GM12878 (cell line): Measurements from ENCODE around the gene AHNAK.

ENCODE experiments used
- CEBPB ChIP-seq, 2 experiments: fragments of 150-350 bp in 1 of 2; IDR thresholded peaks; 2 replicates each; pipeline ENCODE4 v1.6.1; 2012 to 2014; ENCODE audit warnings: low read depth in 2 of 2, low read length in 2 of 2, borderline replicate concordance in 1 of 2, inconsistent platforms in 1 of 2
- CTCF ChIP-seq, 3 experiments: IDR thresholded peaks in 2 of 3; conservative IDR thresholded peaks in 1 of 3; 2 replicates each; pipeline ENCODE4 v1.5.1; 2011; ENCODE audit warnings: low read depth in 3 of 3, low read length in 3 of 3, mild to moderate bottlenecking in 3 of 3, control low read depth in 2 of 3, moderate library complexity in 2 of 3, inconsistent platforms in 1 of 3, mixed read lengths in 1 of 3; ENCODE audit not compliant: control insufficient read depth in 2 of 3, insufficient read depth in 1 of 3; ENCODE audit errors: extremely low read depth in 1 of 3
- IRF5 ChIP-seq: fragments of 450-650 bp; IDR thresholded peaks from 2 replicates; pipeline ENCODE4 v1.6.1; 2017; ENCODE audit warnings: borderline replicate concordance
- MAX ChIP-seq: IDR thresholded peaks from 2 replicates; pipeline ENCODE4 v1.6.1; 2012; ENCODE audit warnings: low read depth, low read length, improper control_type of control experiment

GRCh38 chr11:62578541-62578940 is 31.9 kb upstream of the AHNAK start:
- TF ChIP-seq CEBPB (IDR thresholded peaks at IDR 0.05; ENCODE audit: borderline replicate concordance in 1 of 2, low read depth in 2 of 2, low read length in 2 of 2) (no peak), MAX (no peak), IRF5 (no peak), CTCF (IDR thresholded peaks at IDR 0.05 in 2 of 3, conservative IDR thresholded peaks at IDR 0.05 in 1 of 3; ENCODE audit: control insufficient read depth in 2 of 3, extremely low read depth in 1 of 3, insufficient read depth in 1 of 3, low read depth in 3 of 3, low read length in 3 of 3) (no peak)
